Peyer's patch (tissue), 4 donors: Measurements from ENCODE around the gene INPP4A. TPM values are rescaled to one million over a fixed set of nuclear protein-coding genes. Genes with fewer than 3 reads are reported as not detected.

Experiments used
- DNase-seq, 3 donors: peaks; one replicate each; pipeline ENCODE4 v3.0.0-alpha.2; 2017 to 2019
- H3K27ac ChIP-seq, 4 donors: fragments of 200-600 bp; sonication (generic); one replicate each; pipeline ENCODE4 v1.5.1; 2016 to 2019
- H3K27me3 ChIP-seq, 2 donors: fragments of 200-600 bp; sonication (generic); one replicate each; pipeline ENCODE4 v1.5.1; 2019
- H3K36me3 ChIP-seq, 3 donors: fragments of 200-600 bp; sonication (generic); one replicate each; pipeline ENCODE4 v1.5.1; 2016 to 2019
- H3K4me1 ChIP-seq, 4 donors: fragments of 200-600 bp; sonication (generic); one replicate each; pipeline ENCODE4 v1.5.1; 2016 to 2019
- H3K4me3 ChIP-seq, 4 donors: fragments of 200-600 bp; sonication (generic); 1 replicate in 3 of 4; 2 replicates in 1 of 4; pipeline ENCODE4 v1.5.1; 2016 to 2019; ENCODE audit warnings: mild to moderate bottlenecking in 1 of 4
- H3K9me3 ChIP-seq, 4 donors: fragments of 200-600 bp; sonication (generic); one replicate each; pipeline ENCODE4 v1.5.1; 2016 to 2019; ENCODE audit warnings: mild to moderate bottlenecking in 1 of 4
- CTCF ChIP-seq, 6 experiments: fragments of 450-650 bp in 4 of 6; fragments of 200-600 bp in 2 of 6; sonication (generic) in 1 of 6; IDR thresholded peaks; one replicate each; pipeline ENCODE4 v1.5.1; 2017 to 2019; ENCODE audit warnings: antibody characterized with exemption in 6 of 6, mild to moderate bottlenecking in 3 of 6, moderate library complexity in 1 of 6
- POLR2A ChIP-seq, 2 donors: fragments of 450-650 bp; IDR thresholded peaks; one replicate each; pipeline ENCODE4 v1.5.1; 2017; ENCODE audit warnings: antibody characterized with exemption in 2 of 2, mild to moderate bottlenecking in 2 of 2, moderate library complexity in 2 of 2
- total RNA-seq, 4 donors: library from RNA; depleted of rRNA; stranded (reverse); fragments of >200 nt; gene quantifications; one replicate each; pipeline ENCODE4 v1.1.0, GENCODE V29; 2016

The INPP4A gene
- total RNA-seq, 4 donors from 2014 or later = 15.6 to 78.4 (median 27.4) TPM

GRCh38 chr2:98507891-98508708 is 63.4 kb downstream of the INPP4A start:
- H3K36me3 ChIP-seq = no peaks in the 10 kb centered on the region
- no peak for TF ChIP-seq POLR2A (IDR thresholded peaks at IDR 0.05)
- no peak for TF ChIP-seq CTCF (IDR thresholded peaks at IDR 0.05)
- peak overlapping the region; percentile 9 to 63 (median 50) for H3K27ac ChIP-seq
- DNase-seq = peak in 2 of 3 donors; percentile 20 to 61
- H3K9me3 ChIP-seq = no peaks in the 10 kb centered on the region
- no peak overlapping the region for H3K4me3 ChIP-seq
- peaks cover 0 to 13% (median 4%) of the 10 kb centered on the region in 4 donors for H3K4me1 ChIP-seq
- H3K27me3 ChIP-seq = no peaks in the 10 kb centered on the region

GRCh38 chr2:98508709-98509066 is 64.0 kb downstream of the INPP4A start:
- Histone ChIP-seq H3K27ac (peak overlapping the region in 3 of 4 donors; percentile 52 to 63 (median 59)), H3K4me1 (peaks cover 0 to 12% (median 4%) of the 10 kb centered on the region in 4 donors), H3K9me3 (no peaks in the 10 kb centered on the region), H3K27me3 (no peaks in the 10 kb centered on the region), H3K36me3 (no peaks in the 10 kb centered on the region), H3K4me3 (no peak overlapping the region)
- peak in 2 of 3 donors; percentile 23 to 78 for DNase-seq
- peak in 1 of 2 donors; percentile 20 for TF ChIP-seq POLR2A (IDR thresholded peaks at IDR 0.05)
- no peak for TF ChIP-seq CTCF (IDR thresholded peaks at IDR 0.05)

GRCh38 chr2:98509542-98510321 is 65.1 kb downstream of the INPP4A start:
- peaks cover 0 to 9% (median 4%) of the 10 kb centered on the region in 4 donors for H3K4me1 ChIP-seq
- H3K27ac ChIP-seq = peak overlapping the region in 2 of 4 donors; percentile 52 to 63
- no peak overlapping the region for H3K4me3 ChIP-seq
- no peaks in the 10 kb centered on the region for H3K27me3 ChIP-seq
- peak in 1 of 3 donors; percentile 18 for DNase-seq
- H3K36me3 ChIP-seq = no peaks in the 10 kb centered on the region
- no peaks in the 10 kb centered on the region for H3K9me3 ChIP-seq
- TF ChIP-seq CTCF (IDR thresholded peaks at IDR 0.05) = no peak
- no peak for TF ChIP-seq POLR2A (IDR thresholded peaks at IDR 0.05)

GRCh38 chr2:98510322-98510662 is 65.6 kb downstream of the INPP4A start:
- peaks cover 0 to 12% (median 4%) of the 10 kb centered on the region in 4 donors for H3K4me1 ChIP-seq
- H3K27ac ChIP-seq = no peak overlapping the region
- DNase-seq = no peak
- H3K27me3 ChIP-seq = no peaks in the 10 kb centered on the region
- H3K36me3 ChIP-seq = no peaks in the 10 kb centered on the region
- no peak for TF ChIP-seq POLR2A (IDR thresholded peaks at IDR 0.05)
- no peaks in the 10 kb centered on the region for H3K9me3 ChIP-seq
- H3K4me3 ChIP-seq = no peak overlapping the region

- no peaks in the 10 kb centered on the region for H3K27me3 ChIP-seq
- H3K27ac ChIP-seq = no peak overlapping the region
- H3K36me3 ChIP-seq = no peaks in the 10 kb centered on the region
- H3K9me3 ChIP-seq = no peaks in the 10 kb centered on the region
- TF ChIP-seq CTCF (IDR thresholded peaks at IDR 0.05) (no peak), POLR2A (IDR thresholded peaks at IDR 0.05) (no peak)
- peaks cover 0 to 12% (median 4%) of the 10 kb centered on the region in 4 donors for H3K4me1 ChIP-seq
- H3K4me3 ChIP-seq = no peak overlapping the region
- peak in 1 of 3 donors; percentile 36 for DNase-seq
Observed at GRCh38 chr2:98511981-98512380, 67.3 kb downstream of the INPP4A start.

GRCh38 chr2:98512699-98513098 is 68.0 kb downstream of the INPP4A start:
- no peaks in the 10 kb centered on the region for H3K27me3 ChIP-seq
- peaks cover 0 to 12% (median 1%) of the 10 kb centered on the region in 4 donors for H3K4me1 ChIP-seq
- no peaks in the 10 kb centered on the region for H3K9me3 ChIP-seq
- no peak overlapping the region for H3K27ac ChIP-seq
- no peak overlapping the region for H3K4me3 ChIP-seq
- peak in 1 of 3 donors; percentile 27 for DNase-seq
- TF ChIP-seq CTCF (IDR thresholded peaks at IDR 0.05) = no peak
- no peak for TF ChIP-seq POLR2A (IDR thresholded peaks at IDR 0.05)
- H3K36me3 ChIP-seq = no peaks in the 10 kb centered on the region
